AG09309 (cell line): ENCODE measurements around the gene CNTD1.
A peak's percentile ranks its signal among the peaks of the same experiment; 100 is the strongest.

Experiments
- DNase-seq: peaks from one replicate; pipeline ENCODE4 v3.0.0-alpha.2; 2010; ENCODE audit warnings: low read depth
- H3K4me3 ChIP-seq: 2 replicates; pipeline ENCODE4 v1.5.1; 2011; ENCODE audit warnings: mild to moderate bottlenecking, low read depth, low read length, moderate library complexity; ENCODE audit not compliant: control insufficient read depth
- CTCF ChIP-seq: IDR thresholded peaks from 2 replicates; pipeline ENCODE4 v1.5.1; 2011; ENCODE audit warnings: mild to moderate bottlenecking, low read depth, low read length, inconsistent platforms; ENCODE audit not compliant: insufficient read depth, control insufficient read depth; ENCODE audit errors: missing control alignments

Gene CNTD1

GRCh38 chr17:42821176-42821575 is 22.5 kb downstream of the CNTD1 start:
- no peak for DNase-seq
- TF ChIP-seq CTCF: no peak
- H3K4me3 ChIP-seq: no peak overlapping the region

- H3K4me3 ChIP-seq: no peak overlapping the region
- DNase-seq: no peak
- TF ChIP-seq CTCF: no peak
Observed at GRCh38 chr17:42827472-42827871, 28.8 kb downstream of the CNTD1 start.

GRCh38 chr17:42830971-42831370 is 32.3 kb downstream of the CNTD1 start:
- DNase-seq: no peak
- TF ChIP-seq CTCF: no peak
- no peak overlapping the region for H3K4me3 ChIP-seq

- DNase-seq: no peak
- TF ChIP-seq CTCF: no peak
- peak overlapping the region; percentile 72 for H3K4me3 ChIP-seq
Observed at GRCh38 chr17:42832213-42832933, 33.7 kb downstream of the CNTD1 start.

- no peak for DNase-seq
- no peak for TF ChIP-seq CTCF
- peak within 1 kb of the TSS; percentile 72 for H3K4me3 ChIP-seq
Observed at GRCh38 chr17:42832934-42833766, 34.5 kb downstream of the CNTD1 start, which contains the start of gene PSME3. Gene PSME3, plus strand, starts transcription at chr17:42833397. Its CDS starts 235 bp downstream, at chr17:42833632.

GRCh38 chr17:42833767-42834422 is 35.2 kb downstream of the CNTD1 start:
- no peak for TF ChIP-seq CTCF
- DNase-seq: no peak
- H3K4me3 ChIP-seq: peak overlapping the region; percentile 72
